Measurements from ENCODE around the gene GLIPR2. TPM values are rescaled to one million over a fixed set of nuclear protein-coding genes. Genes with fewer than 3 reads are reported as not detected.

GLIPR2 gene
- polyA plus RNA-seq, 1 donor from 2014 or later: 8.0 TPM

GRCh38 chr9:36093384-36093783, 43.1 kb upstream of the GLIPR2 start:
- TF ChIP-seq POLR2AphosphoS5 (IDR thresholded peaks at IDR 0.05) (no peak), CTCF (IDR thresholded peaks at IDR 0.05; ENCODE audit: poor library complexity, severe bottlenecking) (no peak), EP300 (conservative IDR thresholded peaks at IDR 0.05; ENCODE audit: poor library complexity, severe bottlenecking) (no peak), SMC3 (conservative IDR thresholded peaks at IDR 0.05; ENCODE audit: poor library complexity) (no peak), RAD21 (conservative IDR thresholded peaks at IDR 0.05) (no peak), REST (IDR thresholded peaks at IDR 0.05; ENCODE audit: borderline replicate concordance) (no peak), EZH2 (IDR thresholded peaks at IDR 0.05; ENCODE audit: borderline replicate concordance, insufficient read depth, low read length, poor library complexity, severe bottlenecking) (no peak)

GRCh38 chr9:36099718-36100117, 36.8 kb upstream of the GLIPR2 start:
- no peaks in the 10 kb centered on the region for H3K79me2 ChIP-seq (replicated peaks; ENCODE audit: insufficient read depth, low read length)
- H3K4me2 ChIP-seq (ENCODE audit: low read length): no peak overlapping the region
- H4K20me1 ChIP-seq (ENCODE audit: insufficient read depth): no peaks in the 10 kb centered on the region
- H3K27me3 ChIP-seq (ENCODE audit: insufficient read depth, low read depth, low read length): no peaks in the 10 kb centered on the region
- H2AFZ ChIP-seq (ENCODE audit: low read depth, low read length): no peak overlapping the region
- H3K4me3 ChIP-seq (ENCODE audit: low read length): no peak overlapping the region
- H3K9me3 ChIP-seq (ENCODE audit: low read length): no peaks in the 10 kb centered on the region
- TF ChIP-seq RAD21 (conservative IDR thresholded peaks at IDR 0.05) (no peak), TAF1 (IDR thresholded peaks at IDR 0.05; ENCODE audit: low read depth) (no peak)
- no peaks in the 10 kb centered on the region for H3F3A ChIP-seq (ENCODE audit: insufficient read depth, low read length, poor library complexity, severe bottlenecking)
- no peaks in the 10 kb centered on the region for H3K36me3 ChIP-seq (ENCODE audit: insufficient read depth, low read length)
- H3K27ac ChIP-seq (ENCODE audit: low read length): no peak overlapping the region
- no peaks in the 10 kb centered on the region for H3K9me2 ChIP-seq (ENCODE audit: insufficient read depth, low read length)
- H3K9ac ChIP-seq (ENCODE audit: low read length): no peak overlapping the region

More at GRCh38 chr9:36093384-36093783, 43.1 kb upstream of the GLIPR2 start:
- Histone ChIP-seq H3K27ac (ENCODE audit: low read length) (no peak overlapping the region), H2AFZ (ENCODE audit: low read depth, low read length) (no peak overlapping the region), H3K9me2 (ENCODE audit: insufficient read depth, low read length) (no peaks in the 10 kb centered on the region), H3K79me2 (replicated peaks; ENCODE audit: insufficient read depth, low read length) (no peaks in the 10 kb centered on the region), H3K27me3 (ENCODE audit: insufficient read depth, low read depth, low read length) (no peaks in the 10 kb centered on the region), H3K4me2 (ENCODE audit: low read length) (no peak overlapping the region), H3F3A (ENCODE audit: insufficient read depth, low read length, poor library complexity, severe bottlenecking) (no peaks in the 10 kb centered on the region), H3K9me3 (ENCODE audit: low read length) (no peaks in the 10 kb centered on the region), H3K9ac (ENCODE audit: low read length) (no peak overlapping the region), H3K4me3 (ENCODE audit: low read length) (no peak overlapping the region), H3K36me3 (ENCODE audit: insufficient read depth, low read length) (no peaks in the 10 kb centered on the region), H4K20me1 (ENCODE audit: insufficient read depth) (no peaks in the 10 kb centered on the region)

- H3K4me2 ChIP-seq (ENCODE audit: low read length): no peak overlapping the region
- no peak overlapping the region for H3K27ac ChIP-seq (ENCODE audit: low read length)
- TF ChIP-seq TAF1 (IDR thresholded peaks at IDR 0.05; ENCODE audit: low read depth) (no peak), MXI1 (conservative IDR thresholded peaks at IDR 0.05; ENCODE audit: poor library complexity, severe bottlenecking) (no peak), CTCF (IDR thresholded peaks at IDR 0.05; ENCODE audit: poor library complexity, severe bottlenecking) (no peak), EZH2 (IDR thresholded peaks at IDR 0.05; ENCODE audit: borderline replicate concordance, insufficient read depth, low read length, poor library complexity, severe bottlenecking) (no peak), RAD21 (conservative IDR thresholded peaks at IDR 0.05) (no peak), EP300 (conservative IDR thresholded peaks at IDR 0.05; ENCODE audit: poor library complexity, severe bottlenecking) (no peak), REST (IDR thresholded peaks at IDR 0.05; ENCODE audit: borderline replicate concordance) (no peak), POLR2AphosphoS5 (IDR thresholded peaks at IDR 0.05) (no peak), SMC3 (conservative IDR thresholded peaks at IDR 0.05; ENCODE audit: poor library complexity) (no peak)
- no peak overlapping the region for H2AFZ ChIP-seq (ENCODE audit: low read depth, low read length)
- H3K9ac ChIP-seq (ENCODE audit: low read length): no peak overlapping the region
- no peaks in the 10 kb centered on the region for H3K9me3 ChIP-seq (ENCODE audit: low read length)
- H3K9me2 ChIP-seq (ENCODE audit: insufficient read depth, low read length): no peaks in the 10 kb centered on the region
- no peaks in the 10 kb centered on the region for H3K36me3 ChIP-seq (ENCODE audit: insufficient read depth, low read length)
- no peaks in the 10 kb centered on the region for H3K27me3 ChIP-seq (ENCODE audit: insufficient read depth, low read depth, low read length)
- no peaks in the 10 kb centered on the region for H3K79me2 ChIP-seq (replicated peaks; ENCODE audit: insufficient read depth, low read length)
- no peaks in the 10 kb centered on the region for H4K20me1 ChIP-seq (ENCODE audit: insufficient read depth)
- no peaks in the 10 kb centered on the region for H3F3A ChIP-seq (ENCODE audit: insufficient read depth, low read length, poor library complexity, severe bottlenecking)
- no peak overlapping the region for H3K4me3 ChIP-seq (ENCODE audit: low read length)
Observed at GRCh38 chr9:36100532-36100931, 36.0 kb upstream of the GLIPR2 start.

All from neural cell (in vitro differentiated cells).